HG02885 (cell line): ENCODE measurements around the gene HOXC10.

Experiments used
- ATAC-seq: cut with Tn5 transposase; IDR thresholded peaks from one replicate; pipeline ENCODE4 v1.9.1; 2021; ENCODE audit warnings: mild to moderate bottlenecking; ENCODE audit not compliant: unreplicated experiment, poor library complexity

Gene HOXC10

DNA sequence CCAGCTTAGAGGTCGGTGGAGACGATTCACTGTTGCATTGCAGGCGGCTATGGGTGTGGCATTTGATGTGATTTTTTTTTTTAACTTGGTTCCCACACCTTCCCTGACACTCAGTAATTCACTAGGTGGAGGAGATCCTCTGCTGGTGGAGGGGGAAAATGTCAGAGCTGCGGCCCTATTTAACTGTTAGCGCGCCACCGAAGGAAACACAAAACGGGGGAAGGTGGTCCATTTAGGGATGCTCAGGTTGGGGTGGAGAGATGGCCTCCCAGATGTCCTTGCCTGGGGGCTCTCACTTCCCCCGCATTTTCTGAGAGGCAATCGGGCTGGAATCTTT, 34.5 kb upstream of the HOXC10 start:
- ATAC-seq: no peak

DNA sequence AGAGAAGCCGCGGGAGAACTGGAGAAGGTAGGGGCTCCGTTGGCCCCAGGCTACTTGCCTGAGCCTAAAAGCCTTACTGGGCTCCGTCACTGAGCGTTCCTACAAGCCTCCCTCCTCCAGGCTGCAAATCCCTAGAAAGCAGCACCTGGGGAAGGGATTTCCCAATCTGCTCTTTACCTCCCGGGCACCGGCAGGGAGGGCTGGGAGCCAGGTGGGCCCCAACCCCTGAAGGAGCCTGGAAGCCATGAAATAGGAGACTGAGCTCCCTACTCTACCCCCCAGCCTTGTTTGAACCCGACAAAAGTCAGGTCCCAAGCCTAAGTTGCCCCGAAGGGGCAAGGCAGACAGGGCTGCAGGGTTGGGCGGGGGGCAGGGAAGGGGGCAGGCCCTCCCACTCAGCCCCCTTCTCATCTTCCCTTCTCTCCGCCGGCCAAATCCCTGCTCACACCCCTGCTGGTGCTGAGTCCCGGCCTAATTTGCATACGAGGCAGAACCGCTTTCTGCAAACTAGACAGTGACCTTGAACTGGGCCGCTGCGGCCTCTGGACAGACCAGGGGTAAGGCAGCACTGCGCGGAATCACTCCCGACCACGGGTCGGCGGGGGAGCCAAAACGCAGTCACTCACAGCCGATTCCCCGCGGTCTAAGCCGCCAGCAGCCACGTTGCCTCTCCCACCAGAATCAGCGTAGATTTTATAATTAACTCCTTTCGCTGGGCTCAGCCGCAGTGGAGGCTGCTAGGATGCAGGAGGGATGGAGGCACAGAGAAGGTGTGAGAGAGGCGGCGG, 34.0 kb upstream of the HOXC10 start:
- ATAC-seq: no peak

DNA sequence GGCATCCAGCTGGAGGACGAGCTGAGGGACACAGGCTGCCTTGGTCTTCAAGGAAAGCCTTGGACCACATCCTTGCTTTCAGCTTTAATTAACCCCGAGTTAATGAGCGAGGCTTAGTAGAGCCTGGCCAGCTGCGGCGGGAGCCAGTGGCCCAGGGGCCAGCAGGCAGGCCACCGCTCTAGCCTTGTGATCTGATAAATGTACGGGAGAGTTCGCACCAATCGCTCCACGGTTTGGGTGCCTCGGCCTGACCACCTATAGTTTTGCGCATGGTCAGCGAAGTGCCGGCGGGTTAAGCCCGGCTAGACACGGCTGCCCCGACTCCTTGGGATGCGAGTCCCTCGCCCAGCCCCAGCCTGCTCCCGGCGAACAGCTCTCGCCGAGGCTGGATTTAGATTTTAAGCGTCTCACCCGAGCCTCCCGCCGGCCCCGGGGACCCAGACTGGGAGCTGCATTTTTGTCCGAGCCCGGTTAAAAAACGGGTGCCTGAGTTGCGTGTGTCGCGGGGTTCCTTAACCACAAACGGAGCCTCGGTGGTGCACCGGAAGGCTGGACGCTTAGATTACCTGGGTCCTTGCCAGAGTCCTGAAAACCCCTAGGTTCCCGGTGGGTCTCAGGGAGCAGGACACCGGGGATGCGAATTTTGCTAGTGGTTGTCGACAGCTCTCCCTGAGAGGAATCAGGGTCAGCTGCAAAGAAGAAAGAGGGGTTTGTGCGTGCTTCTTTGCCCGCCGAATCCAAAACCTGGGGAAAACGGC, 33.2 kb upstream of the HOXC10 start:
- ATAC-seq: no peak

DNA sequence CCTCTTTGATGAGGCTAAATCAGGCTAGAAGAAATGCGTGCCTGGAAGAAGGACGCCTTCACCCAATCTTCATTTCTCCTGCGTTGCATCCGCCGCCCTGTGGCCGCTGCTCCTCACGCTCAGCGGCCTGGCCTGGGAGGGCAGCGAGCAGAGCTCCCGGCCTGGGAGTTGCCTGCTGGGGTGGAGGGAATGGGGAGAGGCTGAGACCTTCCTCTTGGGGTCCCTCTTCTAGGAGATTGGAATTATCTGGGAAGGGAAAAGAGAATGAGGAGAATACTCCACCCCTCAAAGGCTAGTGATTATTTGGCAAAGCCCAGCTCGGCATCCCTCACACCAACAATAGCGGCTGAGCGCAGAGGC, 32.6 kb upstream of the HOXC10 start:
- ATAC-seq: no peak

DNA sequence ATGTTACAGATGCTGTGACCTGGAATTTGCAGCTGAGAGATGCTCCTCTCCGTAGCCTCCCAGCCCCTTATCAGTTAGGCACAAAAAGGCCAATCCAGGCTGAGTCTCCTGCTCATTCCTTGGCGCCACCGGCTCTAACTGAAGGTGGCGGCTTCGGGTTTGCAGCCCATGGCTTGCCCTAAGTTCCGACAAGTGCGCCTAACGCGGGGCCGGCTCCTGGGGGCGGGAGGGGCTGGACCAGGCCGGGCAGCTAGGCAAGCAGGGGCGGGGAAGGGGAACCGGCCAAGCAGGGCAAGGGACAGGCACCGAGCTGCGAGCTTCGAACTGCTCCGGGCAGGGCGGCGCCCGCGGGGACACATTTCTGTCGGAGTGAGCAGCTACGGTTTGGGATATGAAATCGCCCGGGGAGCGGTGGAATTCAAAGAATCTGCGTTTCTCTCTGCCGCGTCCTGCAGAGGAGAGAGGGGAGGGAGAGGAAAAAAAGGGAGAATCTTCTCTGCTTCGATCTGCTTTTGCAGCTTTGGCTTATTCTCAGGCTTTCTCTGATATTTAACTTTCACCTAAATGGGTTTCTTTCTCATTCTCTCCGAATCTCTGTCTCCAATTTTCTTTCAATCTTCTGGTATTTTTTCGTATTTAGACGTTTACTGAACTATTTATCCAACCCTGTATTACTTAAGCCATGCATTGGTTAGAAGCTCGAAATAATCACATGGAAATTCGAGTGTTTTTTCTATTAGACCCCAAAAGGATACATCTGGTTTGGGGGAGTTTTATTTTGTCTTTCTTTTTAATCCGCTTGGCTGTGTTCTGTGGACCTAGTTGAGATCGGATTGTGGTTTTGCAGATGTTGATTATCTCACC, 31.8 kb upstream of the HOXC10 start:
- ATAC-seq: no peak

DNA sequence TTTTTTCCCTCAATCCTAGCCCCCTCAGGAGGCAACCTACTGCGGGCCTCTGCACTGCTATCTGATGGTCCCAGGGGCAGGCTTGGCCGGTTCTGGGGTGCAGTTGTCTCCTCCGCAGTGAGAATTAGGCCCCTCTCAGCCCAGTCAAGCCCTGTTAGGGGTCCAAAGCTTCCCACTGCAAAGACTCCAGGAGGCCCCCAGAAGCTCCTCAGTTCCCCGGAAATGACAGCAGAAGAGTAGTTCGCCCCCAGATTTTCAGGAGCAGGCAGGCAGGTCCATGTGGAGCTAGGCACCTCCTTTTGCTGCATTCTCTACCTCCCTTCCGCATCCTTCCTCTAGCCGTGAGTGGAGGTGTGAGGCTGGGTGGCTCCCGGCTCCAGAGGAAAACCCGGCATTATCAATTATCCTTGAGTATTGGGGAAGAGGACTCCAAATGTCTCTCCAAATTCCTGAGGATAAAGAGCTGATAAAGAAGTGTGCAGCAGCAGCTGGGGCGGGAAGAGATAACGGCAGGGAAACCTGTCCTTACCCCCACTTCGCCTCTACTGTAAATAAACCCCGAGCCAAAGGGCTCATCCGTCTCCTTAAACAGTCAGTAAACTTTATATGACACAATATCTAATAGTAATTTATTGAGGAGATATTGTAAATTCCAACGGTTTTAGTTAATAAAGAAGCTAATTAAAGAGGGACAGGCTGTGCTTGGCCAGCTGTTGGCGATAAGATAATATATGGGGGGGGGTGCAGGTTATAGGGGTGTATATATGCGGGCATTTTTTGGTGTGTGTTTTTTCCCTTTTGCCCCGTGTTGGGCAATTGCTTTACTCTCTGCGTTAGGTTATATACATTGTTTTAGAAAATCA, 30.9 kb upstream of the HOXC10 start:
- no peak for ATAC-seq

DNA sequence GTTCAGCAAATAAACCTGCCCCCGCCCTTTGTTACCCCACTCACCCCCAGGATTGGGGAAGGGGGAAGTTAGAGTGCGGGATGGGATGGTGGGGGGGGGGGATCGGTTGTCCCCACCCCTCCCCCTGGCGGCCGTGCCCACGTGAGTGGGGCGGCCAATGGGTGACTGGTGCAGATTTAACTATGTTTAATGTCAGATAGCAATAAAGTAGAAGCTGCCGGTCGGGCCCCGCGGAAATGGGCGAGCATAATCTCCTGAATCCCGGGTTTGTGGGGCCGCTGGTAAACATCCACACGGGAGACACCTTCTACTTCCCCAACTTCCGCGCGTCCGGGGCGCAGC, 30.3 kb upstream of the HOXC10 start, which contains the start of gene HOXC12:
Gene HOXC12 (plus strand): TSS at position 210 of the 342 bp plus-strand sequence. CDS start 27 bp downstream, at position 237.
- no peak for ATAC-seq

DNA sequence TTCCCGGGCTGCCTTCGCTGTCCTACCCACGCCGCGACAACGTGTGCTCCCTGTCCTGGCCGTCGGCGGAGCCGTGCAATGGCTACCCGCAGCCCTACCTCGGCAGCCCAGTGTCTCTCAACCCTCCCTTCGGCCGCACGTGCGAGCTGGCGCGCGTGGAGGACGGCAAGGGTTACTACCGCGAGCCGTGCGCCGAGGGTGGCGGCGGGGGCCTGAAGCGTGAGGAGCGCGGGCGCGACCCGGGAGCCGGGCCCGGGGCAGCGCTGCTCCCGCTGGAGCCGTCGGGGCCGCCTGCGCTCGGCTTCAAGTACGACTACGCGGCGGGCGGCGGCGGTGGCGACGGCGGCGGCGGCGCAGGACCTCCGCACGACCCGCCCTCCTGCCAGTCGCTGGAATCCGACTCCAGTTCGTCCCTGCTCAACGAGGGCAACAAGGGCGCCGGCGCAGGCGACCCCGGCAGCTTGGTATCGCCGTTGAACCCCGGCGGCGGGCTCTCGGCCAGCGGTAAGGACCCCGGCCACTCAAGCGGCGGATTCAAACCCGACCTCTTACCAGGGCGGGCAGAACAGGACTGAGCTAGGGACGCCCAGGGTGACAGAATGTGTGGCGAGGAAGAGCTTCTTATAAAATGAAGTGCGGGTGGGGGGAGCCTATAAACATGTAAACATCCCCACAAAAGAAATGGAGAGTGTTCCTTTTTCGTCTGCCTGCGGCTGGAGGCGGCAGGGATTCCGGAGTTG, 29.7 kb upstream of the HOXC10 start:
- ATAC-seq: no peak

DNA sequence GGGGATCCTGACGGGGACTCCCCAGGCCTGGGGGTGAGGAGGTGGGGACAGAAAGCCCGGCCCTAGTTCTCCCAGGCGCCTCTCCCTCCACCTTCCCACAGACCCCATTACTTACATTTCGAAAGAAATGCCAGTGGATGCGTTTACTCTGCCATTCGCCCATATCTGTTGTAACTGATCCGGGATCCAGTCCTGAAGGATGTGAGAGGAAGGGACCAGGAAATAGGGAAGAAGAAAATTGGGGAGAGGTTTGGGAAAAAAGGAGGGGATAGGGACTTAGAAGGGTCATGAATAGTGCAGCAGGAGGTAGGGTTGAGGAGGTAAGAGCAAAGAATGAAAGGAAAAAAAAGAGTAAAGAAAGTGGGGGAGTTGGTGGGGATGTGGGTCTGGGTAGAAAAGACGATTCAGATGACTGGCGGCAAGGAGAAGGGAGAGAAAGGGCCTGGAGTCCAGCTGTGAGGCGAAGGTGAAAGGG, 29.1 kb upstream of the HOXC10 start:
- no peak for ATAC-seq

DNA sequence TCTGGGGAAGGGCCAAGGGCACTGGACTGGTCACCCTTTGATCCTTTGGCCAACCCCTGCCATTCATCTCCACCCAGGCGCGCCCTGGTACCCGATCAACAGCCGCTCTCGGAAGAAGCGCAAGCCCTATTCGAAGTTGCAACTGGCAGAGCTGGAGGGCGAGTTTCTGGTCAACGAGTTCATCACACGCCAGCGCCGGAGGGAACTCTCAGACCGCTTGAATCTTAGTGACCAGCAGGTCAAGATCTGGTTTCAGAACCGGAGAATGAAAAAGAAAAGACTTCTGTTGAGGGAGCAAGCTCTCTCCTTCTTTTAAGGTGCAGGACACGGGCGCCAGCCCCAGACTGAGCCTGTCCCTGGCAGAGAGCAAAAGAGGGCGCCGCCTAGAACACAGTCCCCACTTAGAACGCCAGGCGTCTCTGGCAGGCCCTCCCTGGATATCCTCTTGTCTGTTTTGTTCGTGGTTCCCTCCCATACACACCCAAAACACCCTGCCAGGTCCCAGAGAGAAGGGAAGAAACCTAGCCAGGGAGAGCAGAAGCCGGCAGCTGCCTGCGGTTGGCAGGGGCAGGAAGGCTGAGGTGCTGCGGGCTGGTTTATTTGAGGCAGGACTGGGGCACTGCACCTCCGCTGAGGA, 28.6 kb upstream of the HOXC10 start:
- ATAC-seq: no peak

DNA sequence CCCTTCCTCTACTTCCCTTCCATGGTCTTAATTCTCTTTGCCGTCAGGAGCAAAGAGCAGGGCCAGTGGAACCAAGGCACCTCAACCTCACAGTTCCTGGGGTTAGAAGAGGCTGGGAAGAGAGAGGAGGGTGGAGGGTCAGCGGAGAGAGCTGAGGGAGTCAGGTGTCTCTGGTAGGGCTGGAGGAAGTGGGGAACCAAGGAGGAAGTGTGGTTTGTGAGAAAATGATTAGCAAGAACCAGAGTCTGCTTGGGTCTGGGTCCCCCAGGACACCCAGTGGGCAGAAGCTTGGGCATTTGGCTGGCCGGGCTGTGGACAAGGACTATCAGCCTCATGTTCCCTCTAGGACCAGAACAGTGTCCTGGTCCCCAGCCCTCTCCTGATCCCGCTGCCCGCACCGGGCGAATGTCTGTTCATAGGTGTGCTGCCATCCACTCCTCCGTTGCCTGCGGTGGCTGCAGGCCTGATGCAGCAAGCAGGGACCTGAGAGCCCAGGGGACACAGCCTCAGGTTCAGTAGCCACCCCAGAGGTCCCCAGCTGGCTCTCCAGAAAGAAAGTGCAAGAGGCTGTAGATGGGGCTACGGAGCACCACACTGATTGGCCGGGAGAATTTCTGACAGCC, 27.9 kb upstream of the HOXC10 start:
- ATAC-seq: no peak

DNA sequence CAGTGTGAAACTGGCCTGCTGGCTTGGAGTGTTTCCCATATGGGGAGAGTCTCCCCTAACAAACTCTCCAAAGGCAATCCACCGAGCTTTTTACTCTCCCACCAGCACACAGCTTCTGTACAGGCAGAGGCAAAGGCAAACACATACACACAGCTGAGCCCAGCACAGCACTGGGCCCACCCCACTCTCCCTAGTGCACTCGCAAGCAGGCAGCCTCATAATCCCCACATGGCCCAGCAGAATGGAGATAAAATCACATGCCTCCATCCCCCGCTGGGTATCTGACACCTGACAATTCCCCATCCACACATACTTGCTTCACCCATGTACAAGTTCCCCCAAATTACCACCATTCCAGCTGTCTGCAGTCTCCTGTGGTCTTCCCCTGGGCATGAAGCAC, 26.8 kb upstream of the HOXC10 start:
- no peak for ATAC-seq

DNA sequence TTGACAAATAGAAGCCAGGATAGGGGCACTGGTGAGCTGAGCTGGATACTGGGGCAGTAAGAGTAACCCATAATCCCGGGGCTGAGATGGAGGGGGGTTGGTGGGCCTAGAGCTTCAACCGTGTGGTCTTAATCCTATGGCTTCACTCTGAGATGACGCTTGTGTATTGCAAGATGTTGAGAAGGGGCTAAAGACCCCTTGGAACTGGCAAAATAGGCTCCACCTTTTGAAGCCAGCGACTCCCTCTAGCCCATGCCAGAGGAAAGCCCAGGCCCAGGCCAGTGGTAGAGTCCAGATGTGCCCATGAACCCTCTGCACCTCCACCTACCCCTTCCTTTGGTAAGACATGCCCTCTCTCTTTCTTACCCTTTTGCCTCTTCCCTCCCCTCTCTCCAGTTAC, 25.6 kb upstream of the HOXC10 start:
- no peak for ATAC-seq

DNA sequence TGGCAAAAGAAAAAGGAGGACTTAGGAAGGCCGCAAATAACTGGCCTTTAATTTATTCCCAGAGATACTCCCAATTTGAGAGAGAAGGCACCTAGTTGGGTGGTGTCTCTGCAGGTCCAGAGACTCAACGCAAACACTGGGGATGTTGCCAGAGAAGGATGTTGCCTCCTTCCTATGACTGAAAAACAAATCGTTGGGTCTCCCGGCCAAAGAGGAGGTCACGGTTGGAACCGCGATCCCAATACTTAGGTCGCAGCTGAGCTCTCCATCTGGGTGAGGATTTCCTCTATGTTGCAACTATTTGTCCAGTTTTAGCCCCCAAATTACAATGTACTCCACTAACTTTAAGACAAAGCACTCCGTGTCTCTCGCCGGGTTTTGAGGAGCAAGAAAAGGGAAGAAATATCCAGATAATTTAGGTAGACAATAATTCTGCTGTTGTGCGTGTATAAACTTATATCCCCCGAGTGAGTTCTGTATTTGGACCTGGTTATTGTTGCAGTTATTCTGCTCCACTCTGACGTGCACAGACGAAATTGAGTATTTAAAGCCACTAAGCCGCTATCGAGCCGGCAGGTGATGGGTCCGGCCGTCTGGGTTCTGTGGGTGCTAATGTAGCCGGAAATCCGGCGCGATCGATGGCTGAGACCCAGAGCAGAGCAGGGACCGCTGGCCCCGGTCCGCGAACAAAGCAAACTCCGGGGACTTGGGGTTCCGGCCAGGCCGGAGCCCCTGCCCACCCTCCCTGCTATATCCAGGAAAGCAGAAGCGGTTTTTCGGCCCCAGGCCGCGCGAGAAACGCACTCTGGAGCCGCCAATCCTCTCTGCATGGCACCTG, 24.5 kb upstream of the HOXC10 start:
- no peak for ATAC-seq

DNA sequence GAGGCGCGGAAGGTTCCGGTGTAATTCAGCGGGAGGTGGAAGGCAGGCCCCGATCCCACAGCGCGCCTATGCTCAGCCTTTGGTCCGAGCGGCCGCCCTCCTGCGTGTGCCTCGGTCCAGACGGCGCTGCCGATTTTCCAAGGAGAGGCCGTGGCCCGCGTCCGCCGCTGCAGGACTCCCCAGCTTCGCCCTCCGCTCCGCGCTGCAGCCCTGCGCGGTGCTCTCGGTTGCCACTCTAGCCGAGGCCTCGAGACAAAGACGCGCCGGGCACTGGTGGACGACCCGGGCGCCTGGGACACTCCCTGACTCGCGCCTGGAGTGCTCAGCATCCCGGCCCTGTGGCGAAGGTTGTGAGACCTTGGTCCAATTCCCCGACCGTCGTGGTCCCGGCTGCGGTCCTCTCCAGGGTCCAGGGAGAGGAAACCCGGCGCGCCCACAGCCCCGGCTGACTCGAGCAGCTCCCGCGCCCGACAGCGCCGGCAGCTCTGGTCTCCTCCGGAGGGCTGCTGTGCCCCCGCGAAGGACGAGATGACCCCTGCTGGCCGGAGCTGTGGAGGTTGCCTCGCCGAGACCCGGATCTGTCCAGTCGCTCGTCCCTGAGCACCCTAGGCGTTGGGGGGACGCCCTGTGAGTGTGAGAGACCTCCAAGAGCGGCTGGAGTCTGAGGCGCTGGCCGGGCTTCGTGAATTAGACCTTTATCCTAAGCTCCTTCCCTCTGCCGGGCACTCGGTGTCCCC, 23.8 kb upstream of the HOXC10 start:
- no peak for ATAC-seq

DNA sequence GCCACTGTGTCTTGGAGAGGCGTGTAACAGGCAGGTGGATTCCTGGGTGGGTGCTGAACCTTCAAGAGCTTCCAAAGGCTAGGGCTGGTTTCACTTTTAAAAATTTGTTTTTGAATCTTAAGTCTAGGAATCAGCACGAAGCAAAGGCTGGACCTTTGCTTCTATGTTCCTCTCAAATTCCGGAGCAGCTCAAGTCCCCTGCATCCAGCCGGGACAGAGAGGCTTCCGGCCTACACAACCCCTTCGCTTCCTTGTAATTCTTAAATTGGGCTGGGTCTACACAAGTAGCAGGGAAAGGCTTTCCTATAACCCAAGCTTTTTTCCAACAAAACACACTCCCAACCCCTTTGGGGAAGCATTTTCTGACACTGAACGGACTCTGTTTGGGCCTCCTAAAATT, 21.9 kb upstream of the HOXC10 start:
- no peak for ATAC-seq
